NCI-H1417 (cell line): ENCODE results near the gene FTHL17.

ENCODE experiments used
- DNase-seq, 3 experiments: peaks; one replicate each; lab custom pipeline; 2025; lab: John Stamatoyannopoulos, UW

Gene FTHL17

DNA sequence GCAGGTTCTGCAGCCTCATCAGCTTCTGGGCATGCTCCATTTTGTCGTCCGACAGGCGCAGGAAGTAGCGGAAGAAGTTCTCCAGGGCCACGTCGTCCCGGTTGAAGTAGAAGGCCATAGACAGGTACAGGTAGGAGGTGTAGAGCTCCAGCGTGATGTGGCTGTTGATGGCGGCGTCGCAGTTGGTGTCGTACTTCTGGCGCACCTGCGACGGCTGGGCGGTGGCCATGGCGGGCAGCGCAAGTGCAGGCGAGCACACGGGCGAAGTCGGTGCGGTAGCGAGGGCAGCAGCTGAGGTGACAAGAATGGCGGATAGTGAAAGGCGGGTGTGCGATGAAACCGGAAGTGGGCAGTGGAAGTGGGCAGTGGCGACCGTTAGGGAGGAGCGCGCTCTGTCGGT is at the start of gene FTHL17:
FTHL17 (minus strand) TSS at position 317 of the 400 bp plus-strand sequence; CDS start at position 229, 88 bp downstream.
- DNase-seq, result no peak

DNA sequence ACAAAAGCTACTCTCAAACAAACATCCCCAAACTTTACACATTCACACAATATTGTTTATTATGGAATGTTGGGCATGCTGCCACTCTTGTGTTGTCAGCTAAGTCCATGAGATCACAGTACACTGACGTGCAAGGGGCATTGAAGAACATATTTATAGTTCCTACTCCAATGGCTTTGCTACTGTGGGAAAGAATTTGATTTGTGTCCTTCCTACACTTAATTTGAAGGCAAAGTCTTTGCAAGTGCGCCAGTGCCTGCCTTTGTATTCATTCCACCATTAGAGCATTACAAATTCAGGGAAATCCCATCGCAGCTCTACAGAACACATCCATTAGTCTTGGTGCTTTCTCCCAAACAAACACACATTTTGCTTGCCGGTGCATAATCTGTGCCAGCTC is 45.4 kb upstream of the FTHL17 start:
- no peak for DNase-seq

DNA sequence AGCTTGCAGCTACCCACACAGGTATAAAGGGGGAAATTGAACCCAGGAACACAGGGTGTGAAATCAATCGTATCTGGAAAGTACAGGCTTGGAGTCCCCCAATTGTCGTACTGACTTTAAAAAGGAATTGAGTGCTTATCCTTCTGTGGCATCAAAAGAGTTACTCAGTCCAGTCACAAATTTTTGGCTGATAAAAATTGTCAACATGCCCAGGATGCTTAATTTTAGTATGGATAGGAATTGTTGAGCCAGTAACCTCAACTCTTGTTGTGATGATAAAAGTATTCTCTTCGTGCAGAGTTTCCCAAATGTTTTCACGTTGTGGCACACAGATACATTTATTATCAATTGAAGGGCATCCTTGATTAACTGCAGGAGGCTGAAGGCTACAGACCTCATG is 43.6 kb upstream of the FTHL17 start:
- no peak for DNase-seq

DNA sequence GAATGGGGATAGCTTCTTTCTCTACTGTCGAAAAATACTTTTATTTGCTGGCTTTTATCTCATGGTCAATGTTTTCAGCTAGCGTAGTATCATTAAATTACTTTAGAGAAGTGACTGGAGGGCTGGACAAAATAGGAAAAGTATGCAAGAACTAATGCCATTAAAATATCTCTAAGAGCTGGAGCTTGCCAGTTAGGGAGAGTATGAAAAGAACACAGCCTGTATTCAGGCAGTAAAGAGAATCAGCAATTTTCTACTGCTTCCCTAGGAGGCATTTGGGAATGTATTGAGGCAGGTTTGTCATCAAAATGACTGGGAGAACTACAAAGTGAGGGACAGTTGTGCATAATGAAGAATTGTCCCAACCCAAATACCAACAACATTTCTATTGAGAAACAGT is 43.0 kb upstream of the FTHL17 start:
- no peak for DNase-seq

DNA sequence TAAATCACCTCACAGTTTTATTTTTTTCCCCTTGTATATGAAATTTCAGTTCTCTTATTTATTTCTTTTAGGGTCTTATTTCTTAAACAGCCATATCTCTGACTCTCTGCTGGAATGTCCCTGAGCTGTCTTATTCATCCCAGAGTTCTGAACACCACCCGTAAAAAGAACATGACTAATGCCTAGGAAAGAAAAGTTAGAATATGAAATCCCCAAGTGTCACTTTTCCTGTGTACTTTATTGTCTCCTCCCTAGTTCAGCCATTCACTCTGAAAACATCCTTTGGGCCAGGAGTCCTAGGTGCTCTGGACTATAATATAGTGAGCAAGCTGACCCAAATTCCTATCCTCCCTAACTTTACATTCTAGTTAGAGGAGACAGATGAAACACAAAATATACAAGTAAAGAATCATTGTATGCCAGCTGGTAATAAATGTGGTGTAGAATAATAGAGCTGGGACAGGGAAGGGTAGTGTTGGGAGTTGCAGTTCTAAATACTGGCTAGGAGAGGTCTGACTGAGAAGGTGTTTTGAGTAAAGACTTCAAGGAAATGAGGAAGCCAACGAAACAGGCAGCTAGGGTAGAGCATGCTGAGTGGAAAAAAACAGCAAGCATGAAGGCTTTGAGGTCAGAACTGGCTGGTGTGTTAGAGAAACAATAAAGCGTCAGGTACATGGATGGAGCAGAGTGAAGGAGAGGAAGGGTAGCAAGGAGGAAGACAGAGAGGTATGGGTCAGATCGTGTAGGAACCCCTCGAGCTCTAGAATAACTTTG is 40.6 kb upstream of the FTHL17 start:
- DNase-seq, result no peak

DNA sequence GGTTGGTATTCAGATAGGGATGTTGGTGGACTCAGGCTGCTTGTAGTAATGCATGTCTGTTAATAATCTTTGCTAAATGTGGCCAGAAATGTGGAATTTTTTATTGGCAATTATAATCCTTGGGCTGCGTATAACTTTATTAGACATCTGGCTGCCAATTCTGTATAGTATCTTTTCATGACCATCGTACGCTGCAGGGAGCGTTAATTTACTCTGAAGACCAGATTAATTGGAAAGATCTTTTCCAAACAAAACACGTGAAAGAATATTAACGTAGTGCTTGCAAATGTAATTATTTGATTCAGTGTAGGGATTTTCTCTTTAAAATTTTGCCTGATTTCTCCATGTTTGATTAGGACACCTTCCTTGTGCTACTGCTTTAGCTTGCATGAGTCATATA is 38.8 kb upstream of the FTHL17 start:
- no peak for DNase-seq

DNA sequence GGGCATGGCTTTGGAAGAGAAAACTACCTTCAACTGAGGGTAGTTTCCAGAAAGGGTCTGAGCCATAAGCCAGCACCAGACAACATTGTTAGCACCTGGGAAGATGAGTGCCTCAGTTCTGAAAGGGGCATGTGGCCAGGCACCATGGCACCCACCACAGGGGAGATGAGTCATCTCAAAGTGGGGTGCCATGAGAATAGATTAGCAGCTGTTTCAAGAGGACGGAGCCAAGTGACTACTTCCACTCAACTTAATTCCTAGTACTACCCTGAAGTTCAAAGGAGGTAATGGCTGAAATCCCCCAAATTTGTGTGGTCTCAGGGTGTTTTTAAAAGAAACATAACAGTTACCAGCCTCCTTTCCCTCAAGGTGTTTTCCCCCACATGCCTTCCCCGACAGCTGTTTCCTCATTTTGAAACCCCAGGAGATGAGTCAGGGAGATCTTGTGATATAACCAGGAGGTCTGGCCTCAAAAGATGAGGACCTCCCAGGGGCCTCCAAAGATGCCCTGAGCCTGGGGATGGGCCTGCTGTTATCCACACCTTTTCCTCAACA is 27.8 kb upstream of the FTHL17 start:
- no peak for DNase-seq

DNA sequence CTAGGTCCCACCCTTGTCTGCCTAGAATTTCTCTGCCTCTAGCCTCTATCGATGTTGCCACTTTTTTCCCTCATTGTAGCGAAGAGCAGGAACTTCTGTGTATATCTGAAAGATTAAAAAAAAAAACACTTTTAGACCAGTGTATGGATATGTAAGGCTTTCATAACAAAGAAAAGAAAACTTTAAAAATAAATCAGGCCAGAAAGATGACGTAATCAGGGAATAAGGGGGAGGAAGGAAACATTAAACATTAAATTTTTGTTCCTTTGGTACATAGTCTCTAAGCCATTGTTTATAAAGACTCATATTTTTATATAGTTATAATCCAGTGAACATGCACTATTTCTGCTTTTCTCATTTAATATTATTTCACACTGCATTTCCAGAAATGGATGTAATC is 26.2 kb upstream of the FTHL17 start:
- no peak for DNase-seq

DNA sequence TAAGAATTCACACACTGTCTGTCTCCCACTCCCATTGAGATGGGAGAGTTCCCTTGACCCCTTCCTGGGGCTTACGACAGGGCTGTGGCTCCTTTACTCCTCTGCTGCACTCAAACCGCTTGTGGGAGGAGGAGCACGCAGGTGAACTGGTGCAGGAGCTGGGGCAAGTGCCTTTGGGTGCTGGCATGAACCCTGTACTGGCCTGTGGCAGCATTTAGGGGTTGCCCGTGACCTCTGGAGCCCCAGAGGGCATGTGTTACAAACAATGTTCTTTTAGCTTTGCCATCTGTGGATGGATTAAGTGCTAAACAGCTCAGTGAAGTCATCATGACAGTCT is 21.8 kb upstream of the FTHL17 start:
- no peak for DNase-seq

DNA sequence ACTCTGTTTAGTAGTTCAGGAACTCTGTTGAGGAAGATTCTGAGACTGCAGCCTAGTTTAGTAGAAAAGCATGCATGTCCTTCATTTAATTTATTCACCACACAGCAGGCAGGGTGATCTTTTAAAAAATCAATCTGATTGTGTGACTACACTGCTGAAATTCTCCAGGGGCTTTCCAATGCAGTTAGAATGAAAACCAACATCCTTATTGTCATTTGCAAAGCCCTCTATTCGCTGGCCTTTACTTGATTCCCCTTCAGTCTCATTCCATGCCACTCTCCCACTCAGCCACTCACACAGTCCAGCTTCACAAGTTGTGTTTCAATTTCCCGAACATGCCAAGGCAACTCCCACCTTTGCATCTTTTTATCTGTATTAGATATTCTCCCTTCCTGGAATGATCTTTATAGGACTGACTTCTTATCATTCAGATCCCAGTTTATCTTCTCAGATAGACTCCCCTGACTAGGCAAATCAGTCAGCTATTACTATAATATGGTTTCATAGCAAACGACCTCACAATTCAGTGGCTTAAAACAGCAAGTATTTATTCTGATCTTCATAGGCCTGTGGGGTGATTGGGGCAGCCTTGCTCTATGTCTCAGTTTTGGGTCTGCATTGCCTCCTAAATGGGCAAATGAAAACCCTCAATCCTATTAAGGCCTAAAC is 21.3 kb upstream of the FTHL17 start:
- DNase-seq, result no peak

DNA sequence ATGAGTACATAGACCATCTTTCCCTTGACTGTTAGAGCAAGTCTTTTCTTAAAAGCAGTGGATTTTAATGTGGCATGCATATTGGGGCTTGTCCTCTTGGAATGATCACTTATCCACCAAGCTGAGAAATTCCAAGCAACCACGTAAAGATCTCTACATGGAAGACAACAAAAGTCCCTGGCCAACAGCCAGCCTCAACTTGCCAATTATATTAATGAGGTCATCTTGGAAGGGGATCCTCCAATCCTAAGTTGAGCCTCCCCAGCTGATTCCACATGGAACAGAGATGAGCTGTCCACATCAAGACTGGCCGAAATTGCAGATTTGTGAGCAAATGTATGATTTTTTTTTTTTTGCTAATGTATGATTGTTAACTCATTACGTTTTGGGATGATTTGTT is 20.6 kb upstream of the FTHL17 start:
- no peak for DNase-seq

DNA sequence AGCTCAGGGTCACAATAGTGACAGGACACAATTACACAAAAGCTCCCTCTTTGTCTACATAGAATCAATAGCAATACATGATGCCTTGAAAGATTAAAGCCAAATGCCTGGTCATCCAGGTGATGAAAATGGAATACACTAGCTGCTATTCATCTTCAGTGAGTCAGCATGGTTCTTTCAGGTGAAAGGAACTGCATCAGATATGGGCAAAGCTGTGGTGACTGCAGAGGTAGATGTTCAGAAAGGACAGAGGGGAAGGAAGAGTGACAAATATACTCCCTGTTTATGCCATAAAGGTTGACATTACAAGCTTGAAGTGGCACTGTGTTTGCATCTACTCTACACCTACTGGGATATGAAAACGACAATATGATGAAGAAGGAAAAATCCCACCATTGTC is 20.0 kb upstream of the FTHL17 start:
- no peak for DNase-seq

DNA sequence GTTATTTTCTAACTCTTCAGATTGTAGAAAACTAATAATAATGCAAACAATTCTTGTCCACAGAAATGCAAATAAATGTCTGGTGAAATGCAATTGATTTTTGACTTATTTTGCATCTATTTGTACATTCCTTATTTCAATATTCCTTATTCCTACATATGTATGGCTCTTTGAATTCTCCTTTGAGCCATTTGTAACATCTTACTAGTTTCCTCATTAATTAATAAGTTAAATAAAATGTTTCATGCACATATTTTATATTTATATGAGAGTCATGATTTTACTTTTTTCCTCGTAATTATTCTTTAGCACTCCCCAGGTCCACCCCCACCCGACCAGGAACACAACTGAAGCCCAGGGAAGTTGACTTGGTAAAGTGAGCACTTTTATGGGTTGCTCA is 2.7 kb upstream of the FTHL17 start:
- DNase-seq, result no peak

DNA sequence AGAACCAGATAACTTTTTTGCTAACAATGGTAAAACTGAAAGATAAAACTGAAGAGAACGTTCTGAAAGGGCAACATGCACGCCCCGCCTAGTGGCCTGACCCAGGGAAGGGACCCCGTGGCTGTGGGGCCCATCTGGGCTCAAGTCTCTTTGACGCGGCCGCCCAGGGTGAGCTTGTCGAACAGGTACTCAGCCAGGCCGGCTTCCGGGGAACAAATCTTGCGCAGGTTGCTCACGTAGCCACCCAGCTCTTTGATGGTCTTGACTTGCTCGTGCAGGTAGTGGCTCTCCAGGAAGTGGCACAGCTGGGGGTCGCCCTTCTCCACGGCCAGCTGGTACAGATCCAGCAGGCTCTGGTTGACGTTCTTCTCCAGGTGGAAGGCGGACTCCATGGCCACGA is 579 bp downstream of the FTHL17 start:
- no peak for DNase-seq

DNA sequence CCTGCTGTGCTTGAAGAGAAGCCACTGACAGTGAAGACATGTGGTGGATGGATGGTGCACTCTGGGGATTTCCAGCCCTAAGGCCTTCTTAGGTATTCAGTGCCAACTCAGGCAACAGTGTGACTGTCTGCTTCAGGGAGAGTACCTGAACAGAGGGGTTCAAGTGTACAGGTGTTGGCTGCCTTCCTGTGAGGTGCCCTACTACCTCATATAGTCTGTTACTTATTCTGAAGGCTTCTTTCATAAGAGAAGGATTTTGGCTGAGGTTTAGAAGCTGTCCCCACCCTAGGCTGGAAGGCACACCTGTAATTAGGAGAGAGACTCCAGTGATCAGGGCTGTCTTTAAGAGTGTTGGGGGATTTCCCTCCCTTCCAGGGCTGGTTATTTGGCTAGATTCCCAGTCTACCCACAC is 1.8 kb downstream of the FTHL17 start:
- DNase-seq, result peak in 1 of 3 experiments; percentile 18

DNA sequence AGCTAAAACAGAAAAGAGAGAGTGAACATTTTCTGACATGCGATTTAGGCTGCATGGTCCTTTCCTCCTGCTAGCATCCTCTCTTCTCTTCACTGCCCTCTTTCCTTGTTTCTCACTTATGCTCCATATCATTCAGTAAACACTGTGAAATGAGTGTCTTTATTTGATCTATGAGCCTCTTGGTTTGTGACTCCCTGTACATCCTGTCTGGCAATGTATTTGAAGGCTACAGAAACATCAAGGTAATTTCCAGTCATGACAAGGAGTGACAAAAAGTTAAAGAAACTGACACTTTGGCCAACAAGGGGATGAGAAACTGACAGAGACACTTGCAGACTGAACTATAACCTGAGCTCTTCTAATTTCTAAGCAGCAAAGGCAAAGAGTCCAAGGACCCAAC is 8.7 kb downstream of the FTHL17 start:
- DNase-seq, result no peak

DNA sequence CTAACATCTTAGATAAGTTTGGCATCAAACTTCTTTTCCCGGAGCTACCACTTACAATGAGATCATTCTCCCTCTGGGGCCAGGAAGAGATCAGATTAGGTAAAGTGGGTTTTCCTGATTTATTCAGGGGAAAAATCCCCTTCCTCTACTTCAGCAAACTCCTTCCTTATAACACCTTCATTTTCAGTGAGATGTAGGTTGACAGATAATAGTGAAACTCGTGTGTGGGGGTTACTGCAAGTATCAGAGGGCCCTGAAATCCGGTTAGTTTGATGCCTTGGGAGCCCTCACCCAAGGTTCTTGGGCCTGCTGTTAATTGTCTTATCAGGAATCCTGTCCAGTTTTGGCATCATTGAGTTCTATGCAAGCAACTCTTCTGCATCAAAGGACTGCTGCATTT is 10.8 kb downstream of the FTHL17 start:
- DNase-seq, result no peak

DNA sequence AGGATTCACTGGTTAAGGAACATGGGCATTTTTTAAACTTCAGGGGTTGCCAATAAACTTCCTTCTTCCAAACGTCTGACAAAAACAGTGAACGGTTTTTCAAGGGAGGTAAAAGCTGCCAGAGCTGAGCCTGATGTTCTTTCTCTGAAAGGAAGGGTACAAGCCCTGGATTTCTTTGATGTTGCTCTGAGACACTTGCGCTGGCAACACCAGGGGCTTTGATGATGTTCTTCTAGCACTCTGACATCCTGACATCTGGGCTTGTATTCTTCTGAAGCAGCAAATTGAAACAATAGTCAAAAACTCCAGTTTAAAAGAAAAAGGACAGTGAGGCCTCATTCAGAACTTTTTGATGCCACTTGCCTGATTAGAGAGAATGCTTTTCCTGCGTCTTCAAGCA is 11.8 kb downstream of the FTHL17 start:
- DNase-seq, result no peak

DNA sequence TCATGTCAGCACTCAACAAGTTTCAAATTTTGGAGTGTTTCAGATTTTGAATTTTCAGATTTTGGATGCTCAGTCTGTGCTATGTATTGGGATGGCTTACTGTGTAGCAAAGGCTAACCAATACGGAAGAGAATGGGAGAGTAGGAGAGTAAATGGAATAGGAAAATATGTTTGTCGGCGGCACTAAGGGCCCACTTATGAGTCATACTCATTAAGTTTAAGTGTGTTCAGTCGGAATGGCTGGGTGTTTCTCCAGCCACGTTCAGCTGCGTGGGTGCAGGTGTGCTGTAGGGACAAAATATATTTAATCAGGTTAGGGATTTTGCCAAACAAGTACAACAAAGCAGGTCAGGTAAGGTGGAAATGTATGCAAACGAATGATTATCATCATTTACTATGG is 13.6 kb downstream of the FTHL17 start:
- peak in 2 of 3 experiments; percentile 61 to 77 for DNase-seq

DNA sequence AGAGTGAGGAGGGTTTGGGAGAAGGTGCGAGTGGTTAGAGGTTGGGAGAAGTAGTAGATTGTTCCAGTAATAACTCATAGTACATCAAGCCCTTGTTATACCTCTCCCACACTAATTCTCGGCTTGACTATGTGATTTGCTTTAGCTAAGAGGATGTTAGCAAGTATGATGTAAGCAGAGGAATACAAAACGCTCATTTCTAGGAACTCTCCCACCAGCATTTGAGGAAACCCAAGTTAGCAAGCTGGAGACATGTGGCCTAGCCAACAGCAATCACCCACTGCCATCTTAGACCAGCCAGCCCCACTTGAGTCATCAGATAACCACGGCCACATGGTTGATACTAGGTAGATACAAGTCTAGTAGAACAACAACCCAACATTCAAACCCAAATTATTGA is 14.2 kb downstream of the FTHL17 start:
- no peak for DNase-seq

DNA sequence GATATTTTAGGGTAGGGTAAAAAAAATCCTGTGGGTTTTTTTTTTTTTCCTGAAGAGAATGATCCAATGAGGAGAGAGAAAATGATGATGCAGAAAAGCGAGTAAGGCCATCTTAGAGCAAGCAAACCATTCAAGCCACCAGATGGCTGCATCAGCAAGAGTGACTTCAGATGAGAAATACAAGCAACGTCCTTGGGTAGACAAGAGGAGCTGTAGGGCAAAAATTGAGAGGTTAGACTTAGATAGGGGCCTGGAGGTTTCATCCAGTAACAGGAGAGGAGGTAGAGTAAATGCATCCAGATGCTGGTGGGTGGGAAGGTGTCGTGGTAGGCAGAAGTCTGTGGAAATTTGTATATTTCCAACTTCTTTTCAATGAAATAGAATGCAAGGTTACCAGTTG is 14.6 kb downstream of the FTHL17 start:
- no peak for DNase-seq

DNA sequence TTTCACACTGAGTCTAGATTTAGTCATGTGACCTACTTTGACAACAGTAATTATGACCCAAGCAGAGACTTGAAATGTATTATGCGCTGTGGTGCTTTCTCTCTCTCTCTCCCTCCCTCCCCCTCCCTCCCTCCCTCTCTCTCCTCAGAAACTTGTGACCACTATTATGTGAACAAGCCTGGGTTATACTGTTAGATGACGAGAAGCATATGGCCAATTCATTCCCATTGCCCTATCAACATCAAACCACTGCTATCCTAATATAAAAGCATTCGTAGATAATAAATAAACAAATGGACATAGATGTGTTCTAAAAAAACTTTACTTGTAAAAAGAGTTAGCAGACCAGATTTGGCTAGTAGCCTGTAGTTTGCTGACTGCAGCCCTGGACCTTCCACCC is 18.2 kb downstream of the FTHL17 start:
- DNase-seq, result no peak

DNA sequence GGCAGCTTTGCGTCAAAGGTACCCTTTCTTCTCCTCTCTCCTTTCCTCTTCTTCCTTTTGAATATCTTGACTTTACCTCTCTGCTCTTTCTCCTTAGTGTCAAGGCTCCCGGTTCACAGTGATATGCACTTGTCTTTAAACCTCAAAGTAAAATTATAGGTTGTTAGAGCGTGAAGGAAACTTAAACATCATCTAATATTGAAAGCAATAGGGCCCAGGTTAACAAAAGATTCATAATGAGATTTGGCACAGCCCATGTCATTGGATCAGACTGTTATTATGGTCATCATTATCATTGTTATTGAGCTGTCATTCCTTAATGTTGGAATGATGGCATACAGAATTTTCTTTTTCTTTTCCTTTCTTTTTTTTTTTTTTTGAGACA is 32.5 kb downstream of the FTHL17 start:
- no peak for DNase-seq
